Breast epithelium (tissue), 4 donors: Measurements from ENCODE around the gene RNF150. TPM values are rescaled to one million over a fixed set of nuclear protein-coding genes. Genes with fewer than 3 reads are reported as not detected.

Source experiments
- DNase-seq, 2 donors: peaks; one replicate each; pipeline ENCODE4 v3.0.0-alpha.2; 2019; ENCODE audit warnings: low spot score in 2 of 2
- H3K27ac ChIP-seq, 2 donors: fragments of 200-600 bp; sonication (generic) in 1 of 2; one replicate each; pipeline ENCODE4 v1.5.1; 2016 to 2019; ENCODE audit warnings: mild to moderate bottlenecking in 1 of 2
- H3K27me3 ChIP-seq, 2 donors: fragments of 200-600 bp; sonication (generic) in 1 of 2; one replicate each; pipeline versions ENCODE4 v1.5.1 to v1.6.0; 2017 to 2019; ENCODE audit warnings: control low read depth in 1 of 2, mild to moderate bottlenecking in 1 of 2
- H3K36me3 ChIP-seq: fragments of 200-600 bp; one replicate; pipeline ENCODE4 v1.5.1; 2019
- H3K4me1 ChIP-seq, 2 donors: fragments of 200-600 bp; sonication (generic); one replicate each; pipeline ENCODE4 v1.5.1; 2016 to 2019; ENCODE audit warnings: control low read depth in 1 of 2
- H3K4me3 ChIP-seq, 3 donors: fragments of 200-600 bp; sonication (generic); 1 replicate in 2 of 3; 2 replicates in 1 of 3; pipeline ENCODE4 v1.5.1; 2016 to 2019; ENCODE audit warnings: mild to moderate bottlenecking in 3 of 3, moderate library complexity in 2 of 3
- H3K9me3 ChIP-seq, 2 donors: fragments of 200-600 bp; sonication (generic) in 1 of 2; one replicate each; pipeline ENCODE4 v1.5.1; 2016 to 2019; ENCODE audit warnings: control low read depth in 1 of 2
- POLR2A ChIP-seq: fragments of 450-650 bp; IDR thresholded peaks from one replicate; pipeline ENCODE4 v1.6.1; 2016; ENCODE audit warnings: antibody characterized with exemption, mild to moderate bottlenecking, moderate library complexity
- POLR2AphosphoS5 ChIP-seq, 3 donors: sonication (generic); formaldehyde crosslinking; IDR thresholded peaks; one replicate each; pipeline ENCODE4 v1.6.1; 2017; ENCODE audit warnings: antibody characterized with exemption in 3 of 3
- intact Hi-C: fragments of 100-400 bp; cut with DNase I; formaldehyde crosslinking; loops from one replicate; pipeline ENCODE4 v1.15.1; 2023; ENCODE audit warnings: low total_unique reads
- total RNA-seq, 3 donors: library from RNA; depleted of rRNA; stranded (reverse); fragments of >200 nt; gene quantifications; one replicate each; pipeline ENCODE4 v1.1.0, GENCODE V29; 2016
- TF ChIP-seq, protein P1 (sequence below), 3 donors: fragments of 450-650 bp; IDR thresholded peaks; one replicate each; pipeline ENCODE4 v1.5.1; 2016 to 2017; ENCODE audit warnings: antibody characterized with exemption in 3 of 3, mild to moderate bottlenecking in 3 of 3, moderate library complexity in 3 of 3

Gene RNF150
- total RNA-seq, 3 donors from 2014 or later, result 5.6 to 19.7 (median 14.8) TPM

DNA sequence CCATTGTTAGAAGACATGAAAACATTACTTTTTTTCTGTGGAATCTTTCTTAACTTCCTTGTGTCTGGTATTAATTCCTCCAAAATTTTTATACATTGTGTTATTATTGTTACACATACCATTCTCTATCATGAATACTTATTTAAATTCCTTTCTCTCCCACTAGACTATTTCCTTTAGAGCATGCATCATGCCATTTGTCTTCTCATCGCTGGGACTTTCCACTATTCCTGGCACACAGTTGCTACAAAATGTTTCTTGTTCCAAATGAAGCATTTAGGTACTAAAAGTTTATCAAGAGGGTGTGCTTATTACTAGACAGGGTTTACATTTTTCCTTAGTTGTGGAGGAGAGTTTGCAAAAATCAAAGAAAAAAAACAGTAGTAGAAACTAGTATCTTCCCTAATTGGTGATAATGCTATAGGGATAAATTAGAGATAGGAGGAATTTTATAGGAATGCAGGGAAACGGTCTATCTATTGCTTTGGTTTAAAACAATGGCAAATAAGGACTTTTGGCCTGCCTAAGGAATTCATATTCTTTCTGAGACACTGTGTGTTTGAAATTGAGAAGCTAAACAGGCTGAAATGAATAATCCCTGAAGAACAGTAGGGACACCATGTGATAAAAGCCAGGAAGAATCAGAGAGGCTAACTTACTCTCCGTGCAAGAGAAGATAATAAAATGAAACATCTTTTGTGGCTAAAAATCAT, 189.6 kb downstream of the RNF150 start:
- Histone ChIP-seq H3K4me3 (no peak overlapping the region), H3K4me1 (no peaks in the 10 kb centered on the region), H3K27ac (no peak overlapping the region), H3K9me3 (no peaks in the 10 kb centered on the region), H3K36me3 (no peaks in the 10 kb centered on the region), H3K27me3 (no peaks in the 10 kb centered on the region)
- TF ChIP-seq POLR2A, result no peak
- TF ChIP-seq POLR2AphosphoS5 (IDR thresholded peaks at IDR 0.05), result no peak
- TF ChIP-seq, protein P1, sequence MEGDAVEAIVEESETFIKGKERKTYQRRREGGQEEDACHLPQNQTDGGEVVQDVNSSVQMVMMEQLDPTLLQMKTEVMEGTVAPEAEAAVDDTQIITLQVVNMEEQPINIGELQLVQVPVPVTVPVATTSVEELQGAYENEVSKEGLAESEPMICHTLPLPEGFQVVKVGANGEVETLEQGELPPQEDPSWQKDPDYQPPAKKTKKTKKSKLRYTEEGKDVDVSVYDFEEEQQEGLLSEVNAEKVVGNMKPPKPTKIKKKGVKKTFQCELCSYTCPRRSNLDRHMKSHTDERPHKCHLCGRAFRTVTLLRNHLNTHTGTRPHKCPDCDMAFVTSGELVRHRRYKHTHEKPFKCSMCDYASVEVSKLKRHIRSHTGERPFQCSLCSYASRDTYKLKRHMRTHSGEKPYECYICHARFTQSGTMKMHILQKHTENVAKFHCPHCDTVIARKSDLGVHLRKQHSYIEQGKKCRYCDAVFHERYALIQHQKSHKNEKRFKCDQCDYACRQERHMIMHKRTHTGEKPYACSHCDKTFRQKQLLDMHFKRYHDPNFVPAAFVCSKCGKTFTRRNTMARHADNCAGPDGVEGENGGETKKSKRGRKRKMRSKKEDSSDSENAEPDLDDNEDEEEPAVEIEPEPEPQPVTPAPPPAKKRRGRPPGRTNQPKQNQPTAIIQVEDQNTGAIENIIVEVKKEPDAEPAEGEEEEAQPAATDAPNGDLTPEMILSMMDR (IDR thresholded peaks at IDR 0.05), result no peak
- intact Hi-C loops, result no loop called here
- no peak for DNase-seq

DNA sequence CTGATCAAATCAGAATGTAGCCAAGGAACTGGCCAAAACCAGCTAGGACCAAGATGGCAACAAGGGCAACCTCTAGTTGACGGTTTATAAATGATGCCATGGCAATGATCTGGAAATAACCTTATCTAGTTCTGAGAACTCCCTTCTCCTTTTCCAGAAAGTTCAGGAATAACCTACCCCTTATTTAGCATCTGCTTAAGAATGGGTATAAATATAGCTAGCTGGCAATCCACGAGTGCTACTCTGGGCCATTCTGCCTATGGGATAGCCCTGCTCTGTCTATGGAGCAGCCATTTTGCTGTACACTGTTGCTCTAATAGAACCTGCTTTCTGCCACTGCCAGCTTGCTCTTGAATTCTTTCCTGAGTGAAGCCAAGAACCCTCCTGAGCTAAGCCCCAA, 192.7 kb downstream of the RNF150 start:
- H3K27me3 ChIP-seq, result no peaks in the 10 kb centered on the region
- H3K4me1 ChIP-seq, result no peaks in the 10 kb centered on the region
- H3K27ac ChIP-seq, result no peak overlapping the region
- DNase-seq, result no peak
- intact Hi-C loops, result no loop called here
- no peak for TF ChIP-seq POLR2A
- TF ChIP-seq, protein P1 (IDR thresholded peaks at IDR 0.05), result no peak
- no peak for TF ChIP-seq POLR2AphosphoS5 (IDR thresholded peaks at IDR 0.05)
- no peaks in the 10 kb centered on the region for H3K36me3 ChIP-seq
- H3K9me3 ChIP-seq, result no peaks in the 10 kb centered on the region
- H3K4me3 ChIP-seq, result no peak overlapping the region

DNA sequence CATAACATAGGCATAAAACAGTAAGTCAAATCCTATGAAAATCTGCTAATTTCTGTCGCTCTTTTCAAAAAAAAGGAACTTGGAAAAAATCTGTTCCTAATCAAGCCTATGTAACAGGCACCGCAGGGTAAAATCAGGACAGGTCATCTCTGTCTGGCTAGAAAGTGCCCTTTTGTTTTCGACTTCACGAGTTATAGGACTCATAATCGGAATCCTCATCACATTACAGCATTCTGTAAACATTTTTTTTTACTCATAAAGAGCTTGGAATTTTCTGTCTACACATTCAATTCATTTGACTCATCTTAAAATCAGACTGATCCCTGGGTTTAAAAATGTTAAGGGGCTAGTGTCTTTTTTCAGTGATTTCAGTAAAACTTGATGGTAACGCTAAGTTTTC, 195.4 kb downstream of the RNF150 start:
- Histone ChIP-seq H3K27ac (no peak overlapping the region), H3K9me3 (no peaks in the 10 kb centered on the region), H3K4me1 (no peaks in the 10 kb centered on the region), H3K27me3 (no peaks in the 10 kb centered on the region), H3K4me3 (no peak overlapping the region), H3K36me3 (no peaks in the 10 kb centered on the region)
- TF ChIP-seq POLR2A, result no peak
- TF ChIP-seq, protein P1 (IDR thresholded peaks at IDR 0.05), result no peak
- no peak for TF ChIP-seq POLR2AphosphoS5 (IDR thresholded peaks at IDR 0.05)
- intact Hi-C loops, result loop anchor here (10.0 kb wide), 1 partner anchor 847 kb away; no protein-coding TSS in a partner anchor
- no peak for DNase-seq

DNA sequence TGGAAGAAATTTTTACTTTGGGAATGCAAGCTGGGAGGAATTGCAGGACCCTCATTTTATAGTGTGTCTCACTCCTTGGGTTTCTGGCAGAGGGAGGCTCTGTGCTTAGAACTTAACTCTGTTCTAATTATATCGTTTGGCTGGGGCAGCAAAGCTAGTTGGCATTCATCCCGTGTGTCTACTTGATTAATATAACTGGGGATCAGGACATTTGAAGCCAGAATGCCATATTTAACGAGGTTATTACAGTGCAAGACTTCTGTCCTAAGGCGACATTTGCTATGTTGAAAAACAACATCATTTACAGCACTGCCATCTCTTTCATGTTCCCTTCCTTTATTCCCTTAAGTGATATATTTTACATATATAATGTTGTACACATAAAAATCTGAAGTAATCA, 198.0 kb downstream of the RNF150 start:
- H3K4me1 ChIP-seq, result no peaks in the 10 kb centered on the region
- TF ChIP-seq POLR2A (no peak), POLR2AphosphoS5 (IDR thresholded peaks at IDR 0.05) (no peak)
- TF ChIP-seq, protein P1 (IDR thresholded peaks at IDR 0.05), result no peak
- H3K27ac ChIP-seq, result no peak overlapping the region
- intact Hi-C loops, result loop anchor here (10.0 kb wide), 1 partner anchor 850 kb away; no protein-coding TSS in a partner anchor
- no peaks in the 10 kb centered on the region for H3K27me3 ChIP-seq
- H3K36me3 ChIP-seq, result no peaks in the 10 kb centered on the region
- DNase-seq, result no peak
- no peaks in the 10 kb centered on the region for H3K9me3 ChIP-seq
- no peak overlapping the region for H3K4me3 ChIP-seq

DNA sequence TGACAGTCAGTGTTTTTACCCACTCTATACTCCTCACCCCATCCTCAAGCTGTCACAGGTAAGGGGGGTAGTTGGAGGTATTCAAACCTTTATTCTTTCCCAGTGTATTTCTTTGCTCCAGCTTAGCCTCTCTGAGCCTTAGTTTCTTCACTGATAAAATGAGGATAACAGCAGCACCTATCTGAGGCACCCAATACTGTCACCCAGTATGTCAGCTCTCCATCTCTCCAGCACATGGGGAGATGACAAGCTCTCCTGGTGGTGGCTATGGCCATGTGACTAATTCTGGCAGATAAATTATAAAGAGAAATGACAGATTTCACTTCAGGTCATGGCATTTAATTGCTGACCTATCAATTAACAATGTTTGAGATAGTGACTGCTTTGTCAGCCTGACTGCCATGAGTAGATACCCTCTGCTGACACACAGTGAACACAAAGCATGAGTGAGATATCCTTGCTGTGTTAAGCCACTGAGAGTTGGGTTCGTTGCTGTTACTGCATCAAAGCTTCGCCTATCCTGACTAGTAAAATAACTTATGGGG, 200.7 kb downstream of the RNF150 start:
- Histone ChIP-seq H3K9me3 (no peaks in the 10 kb centered on the region), H3K36me3 (no peaks in the 10 kb centered on the region), H3K4me1 (no peaks in the 10 kb centered on the region), H3K27ac (no peak overlapping the region), H3K27me3 (no peaks in the 10 kb centered on the region), H3K4me3 (no peak overlapping the region)
- intact Hi-C loops, result loop anchor here (10.0 kb wide), 1 partner anchor 852 kb away; no protein-coding TSS in a partner anchor
- no peak for DNase-seq
- TF ChIP-seq, protein P1 (IDR thresholded peaks at IDR 0.05), result no peak
- TF ChIP-seq POLR2A, result no peak
- TF ChIP-seq POLR2AphosphoS5 (IDR thresholded peaks at IDR 0.05), result no peak
